Common myeloid progenitor, CD34-positive (primary cell): ENCODE measurements around the gene NT5C1B.

Source experiments
- CTCF ChIA-PET: fragments of 350-600 bp; sonication (Branson Sonifier 250); formaldehyde crosslinking; loops from one replicate; lab custom pipeline; 2021; ENCODE audit warnings: antibody characterized with exemption; lab: Charles Lee
- POLR2A ChIA-PET: fragments of 350-600 bp; sonication (Branson Sonifier 250); formaldehyde crosslinking; loops from one replicate; lab custom pipeline; 2021; ENCODE audit warnings: antibody characterized with exemption; lab: Charles Lee
- DNase-seq, 3 donors: peaks; one replicate each; pipeline versions ENCODE4 v3.0.0 to v3.0.0-alpha.2; 2013
- H3K27ac ChIP-seq, 2 experiments: 1 replicate in 1 of 2; 2 replicates in 1 of 2; pipeline ENCODE4 v1.7.0; 2013; ENCODE audit warnings: inconsistent platforms in 2 of 2, low read length in 2 of 2, mild to moderate bottlenecking in 2 of 2, low read depth in 1 of 2, moderate library complexity in 1 of 2; ENCODE audit not compliant: severe bottlenecking in 2 of 2, insufficient read depth in 1 of 2, poor library complexity in 1 of 2
- H3K27me3 ChIP-seq, 5 experiments: replicated peaks in 2 of 5; 1 replicate in 3 of 5; 2 replicates in 2 of 5; pipeline versions ENCODE4 v1.6.1 to v1.7.0; 2013; ENCODE audit warnings: low read length in 4 of 5, mild to moderate bottlenecking in 2 of 5, moderate library complexity in 2 of 5, inconsistent platforms in 1 of 5; ENCODE audit not compliant: insufficient read depth in 5 of 5, control insufficient read depth in 4 of 5
- H3K36me3 ChIP-seq, 4 experiments: 1 replicate in 2 of 4; 2 replicates in 2 of 4; pipeline versions ENCODE4 v1.6.1 to v1.7.0; 2013; ENCODE audit warnings: low read length in 3 of 4, control low read depth in 1 of 4, mild to moderate bottlenecking in 1 of 4; ENCODE audit not compliant: control insufficient read depth in 4 of 4, insufficient read depth in 4 of 4
- H3K4me1 ChIP-seq, 4 experiments: 1 replicate in 3 of 4; 2 replicates in 1 of 4; pipeline versions ENCODE4 v1.6.1 to v1.7.1; 2013; ENCODE audit warnings: low read length in 3 of 4, mild to moderate bottlenecking in 3 of 4, control low read depth in 1 of 4, inconsistent platforms in 1 of 4, moderate library complexity in 1 of 4; ENCODE audit not compliant: control insufficient read depth in 4 of 4, insufficient read depth in 4 of 4; ENCODE audit errors: control extremely low read depth in 1 of 4
- H3K4me3 ChIP-seq, 7 experiments: 1 replicate in 4 of 7; 2 replicates in 3 of 7; pipeline versions ENCODE4 v1.5.1 to v1.7.0; 2013; ENCODE audit warnings: mild to moderate bottlenecking in 7 of 7, low read length in 6 of 7, moderate library complexity in 6 of 7, inconsistent platforms in 2 of 7, low read depth in 2 of 7, control low read depth in 1 of 7; ENCODE audit not compliant: insufficient read depth in 4 of 7, control insufficient read depth in 1 of 7; ENCODE audit errors: extremely low read depth in 1 of 7
- H3K9me3 ChIP-seq, 5 experiments: 1 replicate in 4 of 5; 2 replicates in 1 of 5; pipeline versions ENCODE4 v1.6.1 to v1.7.1; 2013; ENCODE audit warnings: low read length in 4 of 5, mild to moderate bottlenecking in 2 of 5, inconsistent platforms in 1 of 5, low read depth in 1 of 5, moderate library complexity in 1 of 5; ENCODE audit not compliant: control insufficient read depth in 4 of 5, insufficient read depth in 2 of 5; ENCODE audit errors: control extremely low read depth in 1 of 5
- WGBS: methylation state at CpG from one replicate; pipeline ENCODE4 v1.1.5; 2013; ENCODE audit not compliant: insufficient coverage; 5-methylcytosine and 5-hydroxymethylcytosine counted together

Gene NT5C1B

GRCh38 chr2:18557121-18557520 lies 32.2 kb downstream of the NT5C1B start:
- WGBS = no CpG with 5 or more reads among the region's 2 CpGs
- H3K4me1 ChIP-seq = peaks cover 8 to 22% (median 16%) of the 10 kb centered on the region in 4 experiments
- CTCF ChIA-PET = no interaction called here
- no peaks in the 10 kb centered on the region for H3K27me3 ChIP-seq
- H3K4me3 ChIP-seq = no peak overlapping the region
- no peaks in the 10 kb centered on the region for H3K9me3 ChIP-seq
- H3K36me3 ChIP-seq = peaks cover 3 to 17% (median 12%) of the 10 kb centered on the region in 4 experiments
- no peak overlapping the region for H3K27ac ChIP-seq
- DNase-seq = no peak
- POLR2A ChIA-PET = no interaction called here

GRCh38 chr2:18552351-18553077 lies 36.9 kb downstream of the NT5C1B start:
- Histone ChIP-seq H3K36me3 (peaks cover 3 to 17% (median 12%) of the 10 kb centered on the region in 4 experiments), H3K9me3 (no peaks in the 10 kb centered on the region), H3K27ac (no peak overlapping the region), H3K4me3 (no peak overlapping the region), H3K27me3 (no peaks in the 10 kb centered on the region), H3K4me1 (no peaks in the 10 kb centered on the region)
- no peak for DNase-seq
- WGBS = 100% methylated on average over 1 of the region's 3 CpGs
- ChIA-PET POLR2A (no interaction called here), CTCF (interaction anchor here (0.8 to 1.8 kb wide), 2 partner anchors 31 to 33 kb away, joined by 4 to 5 read pairs; no protein-coding TSS in a partner anchor)

- ChIA-PET CTCF (interaction anchor here (1.8 kb wide), 1 partner anchor 32 kb away, joined by 5 read pairs; no protein-coding TSS in a partner anchor), POLR2A (no interaction called here)
- Histone ChIP-seq H3K4me3 (no peak overlapping the region), H3K4me1 (no peaks in the 10 kb centered on the region), H3K9me3 (no peaks in the 10 kb centered on the region), H3K27me3 (no peaks in the 10 kb centered on the region), H3K27ac (no peak overlapping the region), H3K36me3 (peaks cover 3 to 17% (median 12%) of the 10 kb centered on the region in 4 experiments)
- no peak for DNase-seq
- no CpG with 5 or more reads among the region's 2 CpGs for WGBS
Observed at GRCh38 chr2:18551623-18552022, 37.7 kb downstream of the NT5C1B start.

GRCh38 chr2:18551169-18551568 lies 38.2 kb downstream of the NT5C1B start:
- WGBS = no CpG with 5 or more reads among the region's 1 CpG
- Histone ChIP-seq H3K27ac (no peak overlapping the region), H3K4me3 (no peak overlapping the region), H3K27me3 (no peaks in the 10 kb centered on the region), H3K36me3 (peaks cover 3 to 17% (median 12%) of the 10 kb centered on the region in 4 experiments), H3K4me1 (peaks cover 0 to 2% (median 0%) of the 10 kb centered on the region in 4 experiments), H3K9me3 (no peaks in the 10 kb centered on the region)
- CTCF ChIA-PET = no interaction called here
- POLR2A ChIA-PET = no interaction called here
- no peak for DNase-seq

GRCh38 chr2:18550433-18550832 lies 38.9 kb downstream of the NT5C1B start:
- peaks cover under 1 to 13% (median 10%) of the 10 kb centered on the region in 4 experiments for H3K36me3 ChIP-seq
- H3K4me1 ChIP-seq = peaks cover 0 to 2% (median 0%) of the 10 kb centered on the region in 4 experiments
- H3K27me3 ChIP-seq = no peaks in the 10 kb centered on the region
- no peak overlapping the region for H3K4me3 ChIP-seq
- WGBS = no CpG with 5 or more reads among the region's 2 CpGs
- no peak for DNase-seq
- no peak overlapping the region for H3K27ac ChIP-seq
- CTCF ChIA-PET = no interaction called here
- POLR2A ChIA-PET = no interaction called here
- H3K9me3 ChIP-seq = no peaks in the 10 kb centered on the region

GRCh38 chr2:18549083-18549482 lies 40.3 kb downstream of the NT5C1B start:
- CTCF ChIA-PET = interaction anchor here (1.0 kb wide), 1 partner anchor 31 kb away, joined by 3 read pairs; no protein-coding TSS in a partner anchor
- no peaks in the 10 kb centered on the region for H3K36me3 ChIP-seq
- 100% methylated on average over 1 of the region's 2 CpGs for WGBS

GRCh38 chr2:18548621-18549020 lies 40.7 kb downstream of the NT5C1B start:
- ChIA-PET POLR2A (no interaction called here), CTCF (interaction anchor here (1.0 kb wide), 1 partner anchor 30 kb away, joined by 3 read pairs; no protein-coding TSS in a partner anchor)
- Histone ChIP-seq H3K4me1 (peaks cover 0 to 2% (median 0%) of the 10 kb centered on the region in 4 experiments), H3K4me3 (no peak overlapping the region), H3K36me3 (no peaks in the 10 kb centered on the region), H3K9me3 (no peaks in the 10 kb centered on the region), H3K27ac (no peak overlapping the region), H3K27me3 (no peaks in the 10 kb centered on the region)
- no peak for DNase-seq
- no CpG with 5 or more reads among the region's 1 CpG for WGBS

More at GRCh38 chr2:18549083-18549482, 40.3 kb downstream of the NT5C1B start:
- POLR2A ChIA-PET = no interaction called here
- Histone ChIP-seq H3K9me3 (no peaks in the 10 kb centered on the region), H3K27ac (no peak overlapping the region), H3K4me1 (peaks cover 0 to 2% (median 0%) of the 10 kb centered on the region in 4 experiments), H3K4me3 (no peak overlapping the region), H3K27me3 (no peaks in the 10 kb centered on the region)
- no peak for DNase-seq
